Spleen (tissue), 11 donors: Measurements from ENCODE around the gene PTPN2. TPM values are rescaled to one million over a fixed set of nuclear protein-coding genes. Genes with fewer than 3 reads are reported as not detected.
A peak's percentile ranks its signal among the peaks of the same experiment; 100 is the strongest.

Experiments used
- DNase-seq: peaks from one replicate; pipeline ENCODE4 v3.0.0-alpha.2; 2020
- H3K27ac ChIP-seq, 8 donors: fragments of 200-600 bp; sonication (generic) in 7 of 8; 1 replicate in 4 of 8; 2 replicates in 4 of 8; pipeline versions ENCODE4 v1.5.0 to v1.8.0; 2016 to 2021; ENCODE audit warnings: inconsistent platforms in 4 of 8, mild to moderate bottlenecking in 4 of 8, moderate library complexity in 1 of 8
- H3K27me3 ChIP-seq, 7 donors: fragments of 200-600 bp; sonication (generic) in 6 of 7; replicated peaks in 1 of 7; 1 replicate in 4 of 7; 2 replicates in 3 of 7; pipeline versions ENCODE4 v1.5.0 to v1.8.0; 2016 to 2021; ENCODE audit warnings: inconsistent platforms in 3 of 7, mild to moderate bottlenecking in 1 of 7
- H3K36me3 ChIP-seq, 6 donors: fragments of 200-600 bp; sonication (generic) in 5 of 6; 1 replicate in 4 of 6; 2 replicates in 2 of 6; pipeline versions ENCODE4 v1.5.0 to v1.8.0; 2016 to 2021; ENCODE audit warnings: inconsistent platforms in 2 of 6
- H3K4me1 ChIP-seq, 6 donors: fragments of 200-600 bp; sonication (generic) in 5 of 6; 1 replicate in 3 of 6; 2 replicates in 3 of 6; pipeline versions ENCODE4 v1.5.0 to v1.8.0; 2016 to 2021; ENCODE audit warnings: inconsistent platforms in 3 of 6
- H3K4me3 ChIP-seq, 8 donors: fragments of 200-600 bp; sonication (generic) in 7 of 8; 1 replicate in 4 of 8; 2 replicates in 4 of 8; pipeline versions ENCODE4 v1.5.0 to v1.8.0; 2016 to 2021; ENCODE audit warnings: inconsistent platforms in 4 of 8, mild to moderate bottlenecking in 4 of 8, moderate library complexity in 2 of 8
- H3K9me3 ChIP-seq, 8 donors: fragments of 200-600 bp; sonication (generic) in 7 of 8; 1 replicate in 4 of 8; 2 replicates in 4 of 8; pipeline versions ENCODE4 v1.5.0 to v1.8.0; 2016 to 2021; ENCODE audit warnings: inconsistent platforms in 4 of 8
- POLR2A ChIP-seq, 3 donors: fragments of 450-650 bp; IDR thresholded peaks; one replicate each; pipeline ENCODE4 v1.5.1; 2017; ENCODE audit warnings: antibody characterized with exemption in 3 of 3, mild to moderate bottlenecking in 1 of 3
- POLR2AphosphoS5 ChIP-seq, 3 donors: sonication (generic); formaldehyde crosslinking; IDR thresholded peaks; one replicate each; pipeline ENCODE4 v1.5.1; 2017; ENCODE audit warnings: antibody characterized with exemption in 3 of 3
- WGBS, 5 donors: extraction: QIAGEN DNeasy Blood & Tissue Kit in 3 of 5; methylation state at CpG; one replicate each; pipeline versions ENCODE4 v1.1.5 to v1.1.7; 2013 to 2018; 5-methylcytosine and 5-hydroxymethylcytosine counted together
- intact Hi-C: fragments of 100-400 bp; cut with DNase I; formaldehyde crosslinking; loops from one replicate; pipeline ENCODE4 v1.15.0; 2023; ENCODE audit warnings: low total_unique reads
- polyA plus RNA-seq, 3 donors: library from polyadenylated mRNA; stranded (reverse); fragments of 200-250 nt; gene quantifications; one replicate each; pipeline ENCODE4 v1.2.1, GENCODE V29; 2013
- total RNA-seq, 7 donors: library from RNA; depleted of rRNA in 3 of 7; stranded (reverse); fragments of >200 nt in 3 of 7; fragmentation: NEBNext Ultra II Directional in 4 of 7; extraction: Animal tissue kit (Norgen Biotek cat#: 25700) in 4 of 7; gene quantifications; one replicate each; pipeline versions ENCODE4 v1.1.0 to v1.2.1, GENCODE V29; 2016 to 2021
- TF ChIP-seq, protein P1 (sequence below), 11 experiments: fragments of 200-600 bp in 7 of 11; fragments of 450-650 bp in 4 of 11; sonication (generic) in 4 of 11; IDR thresholded peaks in 8 of 11; conservative IDR thresholded peaks in 3 of 11; 1 replicate in 7 of 11; 2 replicates in 4 of 11; pipeline versions ENCODE4 v1.4.0 to v1.8.0; 2016 to 2021; ENCODE audit warnings: antibody characterized with exemption in 11 of 11, inconsistent platforms in 4 of 11, mild to moderate bottlenecking in 1 of 11
- donor health status: healthy with polysubstance abuse.
- donor health status: DM: no; HTN: no; CAD: no; lungs with moderate emphysema.
- donor health status: DM: no; HTN: no; CAD: no.
- donor health status: Bipolar disorder and iron deficiency.
- donor health status: healthy.
- donor health status: DM: no; HTN: no; CAD: no.
- donor health status: DM: yes; HTN: yes; CAD: no.

The PTPN2 gene
- total and polyA plus RNA-seq, 10 donors: 47.9 to 92.1 (median 63.3) TPM

DNA sequence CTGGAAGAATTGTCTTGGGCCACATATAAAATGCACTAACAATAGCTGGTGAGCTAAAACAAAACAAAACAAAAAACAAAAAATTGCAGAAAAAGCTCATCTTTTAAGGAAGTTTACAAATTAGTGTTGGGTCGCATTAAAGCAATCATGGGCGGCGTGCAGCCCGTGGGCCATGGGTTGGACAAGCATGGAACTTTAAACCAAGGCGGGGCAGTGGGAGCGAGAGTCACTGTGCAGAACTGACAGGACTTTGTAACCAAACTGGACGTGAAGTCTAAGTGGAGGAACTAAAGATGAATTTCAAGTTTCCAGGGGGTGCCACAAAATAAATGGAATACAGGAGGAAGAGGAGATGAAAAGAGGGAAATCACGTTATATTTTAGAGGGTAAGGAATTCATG, 100.5 kb downstream of the PTPN2 start:
- intact Hi-C loops: no loop called here
- H3K27me3 ChIP-seq: no peaks in the 10 kb centered on the region
- DNase-seq: peak; percentile 28
- no peaks in the 10 kb centered on the region for H3K4me1 ChIP-seq
- H3K27ac ChIP-seq: no peak overlapping the region
- WGBS, 5 donors: 90 to 94% (median 94%) methylated on average over 8 of the region's 8 CpGs
- no peaks in the 10 kb centered on the region for H3K9me3 ChIP-seq
- no peak for TF ChIP-seq POLR2AphosphoS5 (IDR thresholded peaks at IDR 0.05)
- TF ChIP-seq POLR2A (IDR thresholded peaks at IDR 0.05): no peak
- TF ChIP-seq, protein P1, sequence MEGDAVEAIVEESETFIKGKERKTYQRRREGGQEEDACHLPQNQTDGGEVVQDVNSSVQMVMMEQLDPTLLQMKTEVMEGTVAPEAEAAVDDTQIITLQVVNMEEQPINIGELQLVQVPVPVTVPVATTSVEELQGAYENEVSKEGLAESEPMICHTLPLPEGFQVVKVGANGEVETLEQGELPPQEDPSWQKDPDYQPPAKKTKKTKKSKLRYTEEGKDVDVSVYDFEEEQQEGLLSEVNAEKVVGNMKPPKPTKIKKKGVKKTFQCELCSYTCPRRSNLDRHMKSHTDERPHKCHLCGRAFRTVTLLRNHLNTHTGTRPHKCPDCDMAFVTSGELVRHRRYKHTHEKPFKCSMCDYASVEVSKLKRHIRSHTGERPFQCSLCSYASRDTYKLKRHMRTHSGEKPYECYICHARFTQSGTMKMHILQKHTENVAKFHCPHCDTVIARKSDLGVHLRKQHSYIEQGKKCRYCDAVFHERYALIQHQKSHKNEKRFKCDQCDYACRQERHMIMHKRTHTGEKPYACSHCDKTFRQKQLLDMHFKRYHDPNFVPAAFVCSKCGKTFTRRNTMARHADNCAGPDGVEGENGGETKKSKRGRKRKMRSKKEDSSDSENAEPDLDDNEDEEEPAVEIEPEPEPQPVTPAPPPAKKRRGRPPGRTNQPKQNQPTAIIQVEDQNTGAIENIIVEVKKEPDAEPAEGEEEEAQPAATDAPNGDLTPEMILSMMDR (IDR thresholded peaks at IDR 0.05 in 8 of 11, conservative IDR thresholded peaks at IDR 0.05 in 3 of 11): no peak
- peaks cover 0 to 25% (median 1%) of the 10 kb centered on the region in 6 donors for H3K36me3 ChIP-seq
- no peak overlapping the region for H3K4me3 ChIP-seq

DNA sequence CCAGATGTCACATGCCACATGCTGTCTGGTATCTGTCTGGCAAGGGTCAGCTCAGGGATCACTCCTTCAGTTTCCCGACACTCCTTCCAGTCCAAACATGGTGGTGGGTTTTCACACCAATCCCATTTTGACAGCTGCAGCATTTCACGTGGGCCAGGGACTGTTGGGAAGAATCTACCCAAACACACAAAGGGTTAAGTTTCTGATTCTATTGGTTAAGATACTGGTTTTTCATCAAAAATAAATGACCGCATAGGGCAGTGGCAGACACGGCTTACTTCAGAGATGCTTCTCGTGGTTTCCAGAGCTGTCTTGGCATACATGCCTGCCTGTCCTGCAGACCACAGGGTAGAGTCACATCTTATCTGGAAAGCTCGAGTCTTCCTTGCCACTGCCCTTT, 101.5 kb downstream of the PTPN2 start:
- intact Hi-C loops: no loop called here
- Histone ChIP-seq H3K4me1 (no peaks in the 10 kb centered on the region), H3K36me3 (peaks cover 0 to 23% (median 0%) of the 10 kb centered on the region in 6 donors), H3K27ac (no peak overlapping the region), H3K9me3 (no peaks in the 10 kb centered on the region), H3K4me3 (no peak overlapping the region), H3K27me3 (no peaks in the 10 kb centered on the region)
- DNase-seq: peak; percentile 21
- 86 to 89% (median 87%) methylated on average over 6 of the region's 6 CpGs for WGBS, 5 donors
- TF ChIP-seq POLR2A (IDR thresholded peaks at IDR 0.05): no peak
- TF ChIP-seq, protein P1 (IDR thresholded peaks at IDR 0.05 in 8 of 11, conservative IDR thresholded peaks at IDR 0.05 in 3 of 11): no peak
- no peak for TF ChIP-seq POLR2AphosphoS5 (IDR thresholded peaks at IDR 0.05)

DNA sequence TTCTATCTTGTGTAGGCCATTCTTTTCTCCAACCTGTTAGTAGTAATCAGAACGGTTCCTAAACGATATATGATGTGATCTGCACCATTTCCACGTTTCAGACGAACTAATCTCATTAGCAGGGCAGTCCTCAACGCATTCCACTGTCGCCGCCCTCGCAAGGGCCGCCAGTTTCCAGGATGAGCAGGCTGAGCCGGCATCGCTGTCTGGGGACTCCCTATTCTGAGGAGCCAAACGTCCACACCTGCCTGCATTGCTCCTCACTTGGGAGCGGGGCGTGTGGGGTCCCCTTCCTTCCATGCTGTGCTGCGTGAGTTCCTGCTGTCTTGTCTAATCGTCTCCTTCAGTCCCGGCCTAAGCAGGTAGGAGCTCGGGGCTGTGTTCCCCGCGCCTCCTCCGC, 104.6 kb downstream of the PTPN2 start:
- H3K4me3 ChIP-seq: no peak overlapping the region
- TF ChIP-seq, protein P1 (IDR thresholded peaks at IDR 0.05 in 8 of 11, conservative IDR thresholded peaks at IDR 0.05 in 3 of 11): no peak
- TF ChIP-seq POLR2AphosphoS5 (IDR thresholded peaks at IDR 0.05) (no peak), POLR2A (IDR thresholded peaks at IDR 0.05) (no peak)
- peaks cover 0 to 2% (median 0%) of the 10 kb centered on the region in 6 donors for H3K36me3 ChIP-seq
- peaks cover 0 to 3% (median 0%) of the 10 kb centered on the region in 8 donors for H3K9me3 ChIP-seq
- no peaks in the 10 kb centered on the region for H3K27me3 ChIP-seq
- no peaks in the 10 kb centered on the region for H3K4me1 ChIP-seq
- DNase-seq: peak; percentile 47
- WGBS, 5 donors: 91 to 95% (median 93%) methylated on average over 21 of the region's 21 CpGs
- no peak overlapping the region for H3K27ac ChIP-seq
- intact Hi-C loops: no loop called here

DNA sequence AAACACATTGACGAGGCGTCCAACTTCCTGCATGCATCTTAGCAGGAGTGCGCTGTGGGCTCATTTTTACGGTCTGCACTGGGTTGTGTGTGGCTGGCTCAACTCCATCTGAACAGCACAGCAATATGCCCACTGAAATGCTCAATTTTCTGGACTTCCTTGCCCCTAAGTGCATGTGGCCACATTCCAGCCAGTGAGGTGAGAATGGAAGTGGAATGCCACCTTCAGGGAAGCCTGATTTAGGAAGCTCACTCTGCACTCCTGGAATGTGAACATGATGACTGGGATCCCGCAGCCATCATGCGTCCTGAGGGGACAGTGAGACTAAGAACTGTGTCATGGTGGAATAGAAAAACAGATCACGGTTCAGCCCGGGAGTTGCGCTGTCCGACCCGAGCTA, 105.0 kb downstream of the PTPN2 start:
- no peaks in the 10 kb centered on the region for H3K36me3 ChIP-seq
- 93 to 96% (median 95%) methylated on average over 11 of the region's 11 CpGs for WGBS, 5 donors
- peak; percentile 47 for DNase-seq
- intact Hi-C loops: no loop called here
- H3K27ac ChIP-seq: no peak overlapping the region
- TF ChIP-seq, protein P1 (IDR thresholded peaks at IDR 0.05 in 8 of 11, conservative IDR thresholded peaks at IDR 0.05 in 3 of 11): no peak
- no peak for TF ChIP-seq POLR2AphosphoS5 (IDR thresholded peaks at IDR 0.05)
- peaks cover 0 to 3% (median 0%) of the 10 kb centered on the region in 8 donors for H3K9me3 ChIP-seq
- no peaks in the 10 kb centered on the region for H3K27me3 ChIP-seq
- H3K4me1 ChIP-seq: no peaks in the 10 kb centered on the region
- H3K4me3 ChIP-seq: no peak overlapping the region
